ENCODE measurements around the gene KLHL28.
A peak's percentile ranks its signal among the peaks of the same experiment; 100 is the strongest.
"Not testable (repeated sequence)": the region's sequence is repeated elsewhere in the genome, so short reads cannot be mapped to it uniquely, and the experiment has no call there.

The KLHL28 gene

DNA sequence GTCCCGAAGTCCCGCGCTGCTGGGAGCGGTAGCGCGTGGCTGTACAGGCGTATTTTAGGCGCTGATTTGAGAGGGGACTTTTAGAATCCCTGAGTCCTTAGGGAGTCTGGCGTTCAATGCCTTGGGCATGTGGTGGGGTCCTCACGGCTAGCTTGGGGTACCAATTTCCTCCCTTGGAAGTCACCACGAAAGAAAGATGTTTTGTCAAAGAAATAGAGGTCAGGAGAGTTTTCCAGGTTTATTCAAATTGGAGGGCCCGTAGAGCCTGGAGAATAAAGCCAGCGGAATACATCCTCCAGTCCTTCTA lies 63.9 kb downstream of the KLHL28 start:
- no peaks in the 10 kb centered on the region for H3K36me3 ChIP-seq
- peak overlapping the region; percentile 80 to 87 for H3K4me3 ChIP-seq (ENCODE audit: low read depth in 1 of 2, low read length in 1 of 2)
- H3K27ac ChIP-seq = peak overlapping the region; percentile 93
- TF ChIP-seq, protein P1, sequence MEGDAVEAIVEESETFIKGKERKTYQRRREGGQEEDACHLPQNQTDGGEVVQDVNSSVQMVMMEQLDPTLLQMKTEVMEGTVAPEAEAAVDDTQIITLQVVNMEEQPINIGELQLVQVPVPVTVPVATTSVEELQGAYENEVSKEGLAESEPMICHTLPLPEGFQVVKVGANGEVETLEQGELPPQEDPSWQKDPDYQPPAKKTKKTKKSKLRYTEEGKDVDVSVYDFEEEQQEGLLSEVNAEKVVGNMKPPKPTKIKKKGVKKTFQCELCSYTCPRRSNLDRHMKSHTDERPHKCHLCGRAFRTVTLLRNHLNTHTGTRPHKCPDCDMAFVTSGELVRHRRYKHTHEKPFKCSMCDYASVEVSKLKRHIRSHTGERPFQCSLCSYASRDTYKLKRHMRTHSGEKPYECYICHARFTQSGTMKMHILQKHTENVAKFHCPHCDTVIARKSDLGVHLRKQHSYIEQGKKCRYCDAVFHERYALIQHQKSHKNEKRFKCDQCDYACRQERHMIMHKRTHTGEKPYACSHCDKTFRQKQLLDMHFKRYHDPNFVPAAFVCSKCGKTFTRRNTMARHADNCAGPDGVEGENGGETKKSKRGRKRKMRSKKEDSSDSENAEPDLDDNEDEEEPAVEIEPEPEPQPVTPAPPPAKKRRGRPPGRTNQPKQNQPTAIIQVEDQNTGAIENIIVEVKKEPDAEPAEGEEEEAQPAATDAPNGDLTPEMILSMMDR (IDR thresholded peaks at IDR 0.05) = no peak
- H3K9me3 ChIP-seq = no peaks in the 10 kb centered on the region
- H3K4me1 ChIP-seq (ENCODE audit: control insufficient read depth in 1 of 2, insufficient read depth in 1 of 2, low read depth in 1 of 2, low read length in 1 of 2) = peaks cover 7 to 8% of the 10 kb centered on the region in 2 experiments
- H3K27me3 ChIP-seq = peaks cover 12% of the 10 kb centered on the region

DNA sequence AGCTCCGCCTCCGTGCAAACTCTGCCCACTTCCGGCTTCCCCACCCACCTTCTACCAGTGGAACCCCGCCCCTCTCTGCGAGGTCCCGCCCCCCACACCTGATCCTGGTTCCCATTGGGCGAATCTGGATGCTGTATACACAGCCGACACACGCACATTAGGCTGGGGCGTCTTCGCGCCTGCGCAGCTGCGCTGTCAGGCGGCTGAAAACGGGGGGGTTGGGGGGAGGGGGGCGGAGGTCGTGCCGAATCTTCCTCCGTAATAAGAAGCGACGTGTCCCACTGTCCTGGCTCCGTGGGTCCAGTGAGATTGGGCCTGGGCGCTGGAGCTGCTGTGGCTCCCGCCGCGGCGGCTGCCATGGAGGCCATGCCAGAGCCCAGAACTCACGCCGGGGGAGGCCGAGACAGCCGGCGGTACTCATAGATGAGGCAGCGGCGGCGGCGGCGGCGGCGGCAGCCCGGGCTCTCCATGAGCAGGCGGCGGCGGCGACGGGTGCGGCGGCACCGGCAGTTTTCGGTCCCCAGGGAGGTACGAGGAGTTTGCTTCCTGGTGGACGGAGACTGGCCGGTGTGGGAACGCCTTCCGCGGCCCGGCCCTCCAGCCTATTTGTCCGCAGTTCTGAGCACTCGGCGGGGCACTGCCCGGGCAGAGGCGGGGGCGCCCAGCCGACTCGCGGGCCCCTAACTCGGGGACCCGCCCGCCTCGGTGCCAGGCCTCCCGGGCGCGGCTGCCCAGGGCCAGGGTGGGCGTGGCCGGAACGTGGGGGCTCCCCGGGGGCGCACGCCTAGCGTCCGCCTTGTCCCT lies 64.5 kb downstream of the KLHL28 start:
- Histone ChIP-seq H3K36me3 (no peaks in the 10 kb centered on the region), H3K27me3 (peaks cover 12% of the 10 kb centered on the region)
- TF ChIP-seq, protein P1 (IDR thresholded peaks at IDR 0.05) = no peak

DNA sequence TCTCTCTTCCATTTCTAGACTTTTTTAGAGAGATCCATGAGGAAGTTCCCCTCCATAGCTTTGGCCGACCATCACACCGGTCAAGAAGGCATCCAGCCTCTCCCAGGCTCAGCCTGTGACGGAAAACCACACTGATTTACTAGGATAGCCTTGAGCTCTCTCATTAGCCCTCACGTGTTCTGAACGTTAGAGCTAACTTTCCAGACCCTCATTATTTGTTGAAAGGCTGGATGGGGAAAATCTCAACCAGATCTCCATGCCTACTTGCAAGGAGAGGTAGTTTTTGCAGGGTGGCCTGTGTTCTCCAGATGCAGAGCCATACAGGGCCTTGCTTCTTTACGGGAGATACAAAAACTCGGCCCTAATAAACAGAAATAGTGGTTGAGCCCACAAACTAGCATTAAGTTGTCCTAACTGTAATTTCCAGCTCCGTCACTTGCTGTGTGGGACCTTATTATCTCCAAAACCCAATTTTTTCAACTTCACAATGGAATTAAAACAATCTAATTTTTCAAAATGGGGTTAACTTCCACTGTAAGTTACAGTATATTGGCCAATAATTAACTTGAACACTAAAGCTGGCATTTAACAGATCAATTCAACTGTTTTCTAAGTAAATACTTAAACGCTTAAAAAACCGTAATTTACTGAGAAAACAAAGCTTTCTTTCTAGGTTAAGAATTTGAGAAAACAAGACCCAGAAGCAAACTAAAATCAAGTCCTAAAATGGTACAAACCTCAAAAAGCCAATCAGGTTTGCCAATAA lies 65.3 kb downstream of the KLHL28 start:
- Histone ChIP-seq H3K36me3 (no peaks in the 10 kb centered on the region), H3K9me3 (no peaks in the 10 kb centered on the region), H3K4me3 (ENCODE audit: low read depth in 1 of 2, low read length in 1 of 2) (peak overlapping the region; percentile 80 to 87), H3K27ac (peak overlapping the region; percentile 93), H3K4me1 (ENCODE audit: control insufficient read depth in 1 of 2, insufficient read depth in 1 of 2, low read depth in 1 of 2, low read length in 1 of 2) (peaks cover 7 to 8% of the 10 kb centered on the region in 2 experiments), H3K27me3 (peaks cover 12% of the 10 kb centered on the region)
- TF ChIP-seq, protein P1 (IDR thresholded peaks at IDR 0.05) = no peak

More for the DNA sequence above, 64.5 kb downstream of the KLHL28 start:
- peak overlapping the region; percentile 80 to 87 for H3K4me3 ChIP-seq (ENCODE audit: low read depth in 1 of 2, low read length in 1 of 2)
- H3K9me3 ChIP-seq = no peaks in the 10 kb centered on the region
- peaks cover 7 to 8% of the 10 kb centered on the region in 2 experiments for H3K4me1 ChIP-seq (ENCODE audit: control insufficient read depth in 1 of 2, insufficient read depth in 1 of 2, low read depth in 1 of 2, low read length in 1 of 2)
- peak overlapping the region; percentile 93 for H3K27ac ChIP-seq

DNA sequence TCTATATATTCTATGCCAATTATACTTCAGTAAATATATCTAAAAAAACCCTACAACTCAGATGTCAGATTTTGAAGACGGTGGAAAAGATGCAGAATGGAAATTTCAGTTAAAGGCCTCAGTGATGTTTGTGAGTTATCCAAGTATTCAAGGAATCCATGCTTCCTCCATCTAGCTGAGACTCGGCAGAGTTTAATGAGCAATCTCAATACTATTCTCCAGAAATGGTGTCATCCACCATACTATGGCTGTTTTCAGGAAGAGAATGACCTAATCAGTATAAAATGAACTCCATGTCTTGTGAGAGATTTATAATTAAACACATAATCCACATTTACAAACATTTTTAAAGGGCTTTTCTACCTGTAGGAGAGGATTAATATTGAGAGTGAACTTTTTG lies 66.0 kb downstream of the KLHL28 start:
- no peaks in the 10 kb centered on the region for H3K9me3 ChIP-seq
- H3K27ac ChIP-seq = no peak overlapping the region
- no peak overlapping the region for H3K4me3 ChIP-seq (ENCODE audit: low read depth in 1 of 2, low read length in 1 of 2)
- no peaks in the 10 kb centered on the region for H3K36me3 ChIP-seq
- peaks cover 12% of the 10 kb centered on the region for H3K27me3 ChIP-seq
- peaks cover 7 to 8% of the 10 kb centered on the region in 2 experiments for H3K4me1 ChIP-seq (ENCODE audit: control insufficient read depth in 1 of 2, insufficient read depth in 1 of 2, low read depth in 1 of 2, low read length in 1 of 2)
- TF ChIP-seq, protein P1 (IDR thresholded peaks at IDR 0.05) = no peak

DNA sequence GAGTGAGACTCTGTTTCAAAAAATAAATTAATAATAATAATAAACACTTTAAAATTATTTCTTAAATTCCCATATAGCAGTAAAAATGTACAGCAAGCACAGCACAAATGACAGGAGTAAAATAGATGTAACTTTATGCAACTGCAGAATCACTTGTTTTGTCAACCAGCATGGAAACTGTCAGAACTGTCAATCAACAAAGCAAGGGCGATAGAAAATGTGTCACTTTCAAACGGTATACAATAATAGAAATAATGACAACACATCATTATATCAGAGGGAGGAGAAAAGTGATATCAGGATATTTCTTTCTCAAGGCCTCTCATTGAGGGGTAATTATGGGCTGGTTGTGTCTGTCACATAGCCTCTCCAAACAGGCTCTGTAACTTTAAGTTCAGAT lies 68.2 kb downstream of the KLHL28 start:
- Histone ChIP-seq H3K9me3 (no peaks in the 10 kb centered on the region), H3K36me3 (no peaks in the 10 kb centered on the region), H3K4me3 (ENCODE audit: low read depth in 1 of 2, low read length in 1 of 2) (no peak overlapping the region), H3K27me3 (peaks cover 8% of the 10 kb centered on the region), H3K4me1 (ENCODE audit: control insufficient read depth in 1 of 2, insufficient read depth in 1 of 2, low read depth in 1 of 2, low read length in 1 of 2) (peaks cover 7 to 8% of the 10 kb centered on the region in 2 experiments), H3K27ac (no peak overlapping the region)
- TF ChIP-seq, protein P1 (IDR thresholded peaks at IDR 0.05) = no peak

DNA sequence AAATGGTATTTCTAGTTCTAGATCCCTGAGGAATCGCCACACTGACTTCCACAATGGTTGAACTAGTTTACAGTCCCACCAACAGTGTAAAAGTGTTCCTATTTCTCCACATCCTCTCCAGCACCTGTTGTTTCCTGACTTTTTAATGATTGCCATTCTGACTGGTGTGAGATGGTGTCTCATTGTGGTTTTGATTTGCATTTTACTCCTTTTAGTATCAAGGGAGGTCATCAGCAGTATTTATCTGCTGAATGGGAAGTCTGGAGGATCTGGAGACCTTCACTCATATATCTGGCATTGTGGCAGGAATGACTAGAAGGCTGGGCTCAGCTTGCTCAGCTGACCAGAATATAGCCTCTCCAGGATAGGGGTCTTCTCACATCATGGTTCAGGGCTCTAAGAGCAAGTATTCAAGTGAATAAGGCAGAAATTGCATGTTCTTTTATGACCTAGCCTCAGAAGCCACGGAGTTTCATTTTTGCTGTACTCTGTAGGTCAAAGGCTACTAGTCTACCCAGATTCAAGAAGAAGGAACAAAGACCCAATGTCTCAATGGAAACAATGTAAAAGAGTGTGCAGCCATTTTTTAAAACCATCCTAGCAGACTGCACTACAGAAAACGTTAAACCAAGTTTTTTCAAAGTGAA lies 69.9 kb downstream of the KLHL28 start:
- not testable (repeated sequence) for H3K27me3 ChIP-seq; H3K36me3 ChIP-seq; H3K4me3 ChIP-seq (ENCODE audit: low read depth in 1 of 2, low read length in 1 of 2); H3K4me1 ChIP-seq (ENCODE audit: control insufficient read depth in 1 of 2, insufficient read depth in 1 of 2, low read depth in 1 of 2, low read length in 1 of 2); H3K27ac ChIP-seq; H3K9me3 ChIP-seq
